ENCODE data around the gene FGFR3. TPM values are rescaled to one million over a fixed set of nuclear protein-coding genes. Genes with fewer than 3 reads are reported as not detected.

Gene FGFR3
- total RNA-seq, 5 donors from 2014 or later (not counting 1 experiment from before 2014, with no cell fraction given): 0.70 to 0.91 (median 0.90) TPM; not detected in 2

- Histone ChIP-seq H3K9me3 (no peaks in the 10 kb centered on the region), H3K4me1 (ENCODE audit: control insufficient read depth in 1 of 2, extremely low read depth in 1 of 2, insufficient read depth in 2 of 2, low read length in 2 of 2) (peaks cover 0 to 14% of the 10 kb centered on the region in 2 experiments), H3K4me3 (ENCODE audit: control insufficient read depth in 1 of 2, extremely low read depth in 1 of 2, low read length in 1 of 2) (no peak overlapping the region), H3K27me3 (replicated peaks in 1 of 2; ENCODE audit: control insufficient read depth in 2 of 2, extremely low read depth in 1 of 2, insufficient read depth in 2 of 2, low read length in 1 of 2) (peaks cover 0 to 52% of the 10 kb centered on the region in 2 experiments), H3K36me3 (ENCODE audit: control insufficient read depth in 2 of 2, extremely low read depth in 1 of 2, insufficient read depth in 1 of 2, low read length in 1 of 2) (no peaks in the 10 kb centered on the region), H3K27ac (ENCODE audit: low read length) (no peak overlapping the region)
- Mint-ChIP-seq H3K4me3 (no peak overlapping the region), H3K27me3 (peaks cover 7 to 24% of the 10 kb centered on the region in 2 donors), H3K9me3 (no peaks in the 10 kb centered on the region), H3K36me3 (no peaks in the 10 kb centered on the region), H3K27ac (no peak overlapping the region), H3K4me1 (peaks cover 0 to 6% (median 2%) of the 10 kb centered on the region in 3 donors)
- ChIA-PET POLR2A (no interaction called here), CTCF (no interaction called here)
- DNase-seq: no peak
- ATAC-seq (replicated peaks in 1 of 4): no peak
- 41% methylated on average over 21 of the region's 31 CpGs for WGBS (ENCODE audit: insufficient coverage)
These were observed 30.0 kb upstream of the FGFR3 start for GRCh38 chr4:1763070-1763549.

GRCh38 chr4:1763550-1764080 lies 29.5 kb upstream of the FGFR3 start:
- H3K9me3 ChIP-seq: no peaks in the 10 kb centered on the region
- no peak overlapping the region for H3K4me3 Mint-ChIP-seq
- CTCF ChIA-PET: no interaction called here
- no peak overlapping the region for H3K4me3 ChIP-seq (ENCODE audit: control insufficient read depth in 1 of 2, extremely low read depth in 1 of 2, low read length in 1 of 2)
- POLR2A ChIA-PET: no interaction called here
- no peaks in the 10 kb centered on the region for H3K36me3 ChIP-seq (ENCODE audit: control insufficient read depth in 2 of 2, extremely low read depth in 1 of 2, insufficient read depth in 1 of 2, low read length in 1 of 2)
- ATAC-seq (replicated peaks in 1 of 4): no peak
- H3K9me3 Mint-ChIP-seq: no peaks in the 10 kb centered on the region
- no peaks in the 10 kb centered on the region for H3K36me3 Mint-ChIP-seq
- WGBS (ENCODE audit: insufficient coverage): 17% methylated on average over 30 of the region's 36 CpGs
- peaks cover 0 to 57% of the 10 kb centered on the region in 2 experiments for H3K27me3 ChIP-seq (replicated peaks in 1 of 2; ENCODE audit: control insufficient read depth in 2 of 2, extremely low read depth in 1 of 2, insufficient read depth in 2 of 2, low read length in 1 of 2)
- no peak overlapping the region for H3K27ac ChIP-seq (ENCODE audit: low read length)
- no peak overlapping the region for H3K27ac Mint-ChIP-seq
- H3K27me3 Mint-ChIP-seq: peaks cover 7 to 28% of the 10 kb centered on the region in 2 donors
- H3K4me1 ChIP-seq (ENCODE audit: control insufficient read depth in 1 of 2, extremely low read depth in 1 of 2, insufficient read depth in 2 of 2, low read length in 2 of 2): peaks cover 0 to 14% of the 10 kb centered on the region in 2 experiments
- peaks cover 0 to 9% (median 3%) of the 10 kb centered on the region in 3 donors for H3K4me1 Mint-ChIP-seq
- DNase-seq: no peak

- H3K27me3 ChIP-seq (replicated peaks in 1 of 2; ENCODE audit: control insufficient read depth in 2 of 2, extremely low read depth in 1 of 2, insufficient read depth in 2 of 2, low read length in 1 of 2): peaks cover 0 to 68% of the 10 kb centered on the region in 2 experiments
- ChIA-PET CTCF (no interaction called here), POLR2A (no interaction called here)
- H3K36me3 Mint-ChIP-seq: no peaks in the 10 kb centered on the region
- H3K4me1 Mint-ChIP-seq: peaks cover 0 to 9% (median 3%) of the 10 kb centered on the region in 3 donors
- no peak for DNase-seq
- H3K27ac Mint-ChIP-seq: no peak overlapping the region
- ATAC-seq (replicated peaks in 1 of 4): no peak
- peaks cover 0 to 14% of the 10 kb centered on the region in 2 experiments for H3K4me1 ChIP-seq (ENCODE audit: control insufficient read depth in 1 of 2, extremely low read depth in 1 of 2, insufficient read depth in 2 of 2, low read length in 2 of 2)
- peaks cover 7 to 34% of the 10 kb centered on the region in 2 donors for H3K27me3 Mint-ChIP-seq
- H3K4me3 ChIP-seq (ENCODE audit: control insufficient read depth in 1 of 2, extremely low read depth in 1 of 2, low read length in 1 of 2): no peak overlapping the region
- no peaks in the 10 kb centered on the region for H3K9me3 Mint-ChIP-seq
- no peaks in the 10 kb centered on the region for H3K36me3 ChIP-seq (ENCODE audit: control insufficient read depth in 2 of 2, extremely low read depth in 1 of 2, insufficient read depth in 1 of 2, low read length in 1 of 2)
- WGBS (ENCODE audit: insufficient coverage): 87% methylated on average over 6 of the region's 9 CpGs
- H3K27ac ChIP-seq (ENCODE audit: low read length): no peak overlapping the region
- no peaks in the 10 kb centered on the region for H3K9me3 ChIP-seq
- H3K4me3 Mint-ChIP-seq: no peak overlapping the region
These were observed 28.4 kb upstream of the FGFR3 start for GRCh38 chr4:1764670-1765069.

GRCh38 chr4:1765409-1766072 lies 27.6 kb upstream of the FGFR3 start:
- no peak overlapping the region for H3K27ac Mint-ChIP-seq
- peaks cover 0 to 5% (median 3%) of the 10 kb centered on the region in 3 donors for H3K4me1 Mint-ChIP-seq
- H3K36me3 Mint-ChIP-seq: no peaks in the 10 kb centered on the region
- POLR2A ChIA-PET: no interaction called here
- CTCF ChIA-PET: no interaction called here
- no peaks in the 10 kb centered on the region for H3K9me3 Mint-ChIP-seq
- DNase-seq (no peak), ATAC-seq (replicated peaks in 1 of 4) (no peak)
- Histone ChIP-seq H3K27me3 (replicated peaks in 1 of 2; ENCODE audit: control insufficient read depth in 2 of 2, extremely low read depth in 1 of 2, insufficient read depth in 2 of 2, low read length in 1 of 2) (peaks cover 0 to 73% of the 10 kb centered on the region in 2 experiments), H3K36me3 (ENCODE audit: control insufficient read depth in 2 of 2, extremely low read depth in 1 of 2, insufficient read depth in 1 of 2, low read length in 1 of 2) (no peaks in the 10 kb centered on the region), H3K4me1 (ENCODE audit: control insufficient read depth in 1 of 2, extremely low read depth in 1 of 2, insufficient read depth in 2 of 2, low read length in 2 of 2) (peaks cover 0 to 9% of the 10 kb centered on the region in 2 experiments), H3K27ac (ENCODE audit: low read length) (no peak overlapping the region), H3K4me3 (ENCODE audit: control insufficient read depth in 1 of 2, extremely low read depth in 1 of 2, low read length in 1 of 2) (no peak overlapping the region), H3K9me3 (no peaks in the 10 kb centered on the region)
- no peak overlapping the region for H3K4me3 Mint-ChIP-seq
- H3K27me3 Mint-ChIP-seq: peaks cover 7 to 34% of the 10 kb centered on the region in 2 donors
- 73% methylated on average over 7 of the region's 10 CpGs for WGBS (ENCODE audit: insufficient coverage)

- H3K27me3 Mint-ChIP-seq: peaks cover 7 to 36% of the 10 kb centered on the region in 2 donors
- H3K27ac Mint-ChIP-seq: no peak overlapping the region
- ChIA-PET POLR2A (interaction anchor here in 1 of 2 donors (0.7 kb wide), 1 partner anchor 19 kb away, joined by 4 read pairs; no protein-coding TSS in a partner anchor), CTCF (no interaction called here)
- no peak overlapping the region for H3K4me3 Mint-ChIP-seq
- WGBS (ENCODE audit: insufficient coverage): 81% methylated on average over 15 of the region's 41 CpGs
- no peaks in the 10 kb centered on the region for H3K36me3 ChIP-seq (ENCODE audit: control insufficient read depth in 2 of 2, extremely low read depth in 1 of 2, insufficient read depth in 1 of 2, low read length in 1 of 2)
- peaks cover 0 to 11% of the 10 kb centered on the region in 2 experiments for H3K4me1 ChIP-seq (ENCODE audit: control insufficient read depth in 1 of 2, extremely low read depth in 1 of 2, insufficient read depth in 2 of 2, low read length in 2 of 2)
- H3K27ac ChIP-seq (ENCODE audit: low read length): no peak overlapping the region
- peaks cover 0 to 82% of the 10 kb centered on the region in 2 experiments for H3K27me3 ChIP-seq (replicated peaks in 1 of 2; ENCODE audit: control insufficient read depth in 2 of 2, extremely low read depth in 1 of 2, insufficient read depth in 2 of 2, low read length in 1 of 2)
- peaks cover 0 to 5% (median 3%) of the 10 kb centered on the region in 3 donors for H3K4me1 Mint-ChIP-seq
- DNase-seq (no peak), ATAC-seq (replicated peaks in 1 of 4) (no peak)
- no peak overlapping the region for H3K4me3 ChIP-seq (ENCODE audit: control insufficient read depth in 1 of 2, extremely low read depth in 1 of 2, low read length in 1 of 2)
- H3K9me3 Mint-ChIP-seq: no peaks in the 10 kb centered on the region
- H3K36me3 Mint-ChIP-seq: no peaks in the 10 kb centered on the region
- H3K9me3 ChIP-seq: no peaks in the 10 kb centered on the region
These were observed 26.7 kb upstream of the FGFR3 start for GRCh38 chr4:1766106-1767060.

Measured in T-cell (primary cell).